HG03025 (cell line): ENCODE results near the gene CD19.
"Not testable (repeated sequence)": the region's sequence is repeated elsewhere in the genome, so short reads cannot be mapped to it uniquely, and the experiment has no call there.

Experiments used
- ATAC-seq: cut with Tn5 transposase; IDR thresholded peaks from one replicate; pipeline ENCODE4 v1.9.1; 2021; ENCODE audit warnings: mild to moderate bottlenecking, moderate library complexity; ENCODE audit not compliant: unreplicated experiment, low FRiP score

The CD19 gene

GRCh38 chr16:28977703-28978662 is 46.2 kb downstream of the CD19 start:
- ATAC-seq, result no peak

GRCh38 chr16:28980330-28980729 is 48.6 kb downstream of the CD19 start:
- ATAC-seq, result not testable (repeated sequence)

GRCh38 chr16:28980929-28981328 is 49.2 kb downstream of the CD19 start:
- no peak for ATAC-seq

GRCh38 chr16:28981517-28981916 is 49.7 kb downstream of the CD19 start:
- no peak for ATAC-seq

- no peak for ATAC-seq
These were observed 50.6 kb downstream of the CD19 start for GRCh38 chr16:28982418-28982817.

GRCh38 chr16:28982949-28983348 is 51.2 kb downstream of the CD19 start:
- no peak for ATAC-seq

- ATAC-seq, result no peak
These were observed 51.9 kb downstream of the CD19 start for GRCh38 chr16:28983644-28984043.

- ATAC-seq, result no peak
These were observed 52.3 kb downstream of the CD19 start for GRCh38 chr16:28984091-28984490.

GRCh38 chr16:28984619-28985135 is 52.9 kb downstream of the CD19 start, which contains the start of gene LAT:
Gene LAT, plus strand, starts transcription at chr16:28985052. Its CDS starts 366 bp downstream, at chr16:28985418.
- ATAC-seq, result no peak

GRCh38 chr16:28985211-28986041 is 53.7 kb downstream of the CD19 start:
- ATAC-seq, result no peak

- ATAC-seq, result no peak
These were observed 54.3 kb downstream of the CD19 start for GRCh38 chr16:28986046-28986445.

- ATAC-seq, result no peak
These were observed 54.7 kb downstream of the CD19 start for GRCh38 chr16:28986492-28986891.

- ATAC-seq, result no peak
These were observed 55.5 kb downstream of the CD19 start for GRCh38 chr16:28987170-28987853.
